Hepatocyte (in vitro differentiated cells): ENCODE measurements around the gene E2F3.

Source experiments
- EZH2 ChIP-seq: fragments of 200-600 bp; sonication (generic); IDR thresholded peaks from 2 replicates; pipeline ENCODE4 v1.6.1; 2016; ENCODE audit warnings: antibody characterized with exemption, mild to moderate bottlenecking, borderline replicate concordance
- EZH2phosphoT487 ChIP-seq: fragments of 200-600 bp; sonication (generic); IDR thresholded peaks from one replicate; pipeline ENCODE4 v1.6.1; 2018; ENCODE audit warnings: antibody characterized with exemption, mild to moderate bottlenecking, low read depth, moderate library complexity; ENCODE audit not compliant: unreplicated experiment, severe bottlenecking
- TF ChIP-seq, protein P1 (sequence below): fragments of 200-600 bp; sonication (generic); IDR thresholded peaks from 2 replicates; pipeline ENCODE4 v1.5.1; 2016; ENCODE audit warnings: antibody characterized with exemption, mild to moderate bottlenecking; ENCODE audit not compliant: poor library complexity

DNA sequence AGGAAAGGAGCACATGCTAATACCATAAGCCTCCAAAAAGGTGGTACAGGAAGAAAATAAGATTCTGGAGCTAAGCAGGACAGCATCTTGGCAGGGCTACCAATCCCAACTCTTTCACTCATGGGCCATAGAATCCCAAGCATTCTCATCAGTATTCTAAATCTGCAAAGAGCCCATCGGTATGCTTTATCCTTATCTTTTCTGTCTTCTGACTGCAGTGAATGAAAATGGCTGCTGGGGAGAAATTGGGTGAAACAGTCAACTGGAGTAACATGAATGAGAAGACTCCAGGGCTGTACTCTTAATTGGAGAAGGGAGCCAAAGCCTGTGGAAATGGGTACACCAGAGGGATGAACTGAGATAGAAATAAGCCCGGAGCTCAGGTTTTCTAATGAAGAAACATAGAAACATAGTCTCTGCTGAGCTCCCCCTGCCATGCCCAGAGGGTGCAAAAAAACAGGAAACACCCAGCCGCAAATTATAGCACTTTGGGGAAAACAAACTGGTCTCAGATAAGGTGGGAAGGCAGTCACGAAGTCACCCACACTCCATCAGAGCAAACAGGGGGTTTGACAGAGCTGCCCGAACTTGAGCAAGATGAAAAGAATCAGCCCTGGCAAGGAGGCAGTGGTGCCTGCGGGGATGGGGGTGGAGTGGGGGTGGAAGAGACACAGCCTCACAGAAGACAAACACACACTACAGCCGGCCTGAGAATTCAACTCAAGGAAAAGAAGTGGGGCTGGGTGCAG lies 35.4 kb upstream of the E2F3 start:
- TF ChIP-seq, protein P1, sequence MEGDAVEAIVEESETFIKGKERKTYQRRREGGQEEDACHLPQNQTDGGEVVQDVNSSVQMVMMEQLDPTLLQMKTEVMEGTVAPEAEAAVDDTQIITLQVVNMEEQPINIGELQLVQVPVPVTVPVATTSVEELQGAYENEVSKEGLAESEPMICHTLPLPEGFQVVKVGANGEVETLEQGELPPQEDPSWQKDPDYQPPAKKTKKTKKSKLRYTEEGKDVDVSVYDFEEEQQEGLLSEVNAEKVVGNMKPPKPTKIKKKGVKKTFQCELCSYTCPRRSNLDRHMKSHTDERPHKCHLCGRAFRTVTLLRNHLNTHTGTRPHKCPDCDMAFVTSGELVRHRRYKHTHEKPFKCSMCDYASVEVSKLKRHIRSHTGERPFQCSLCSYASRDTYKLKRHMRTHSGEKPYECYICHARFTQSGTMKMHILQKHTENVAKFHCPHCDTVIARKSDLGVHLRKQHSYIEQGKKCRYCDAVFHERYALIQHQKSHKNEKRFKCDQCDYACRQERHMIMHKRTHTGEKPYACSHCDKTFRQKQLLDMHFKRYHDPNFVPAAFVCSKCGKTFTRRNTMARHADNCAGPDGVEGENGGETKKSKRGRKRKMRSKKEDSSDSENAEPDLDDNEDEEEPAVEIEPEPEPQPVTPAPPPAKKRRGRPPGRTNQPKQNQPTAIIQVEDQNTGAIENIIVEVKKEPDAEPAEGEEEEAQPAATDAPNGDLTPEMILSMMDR, result no peak
- TF ChIP-seq EZH2 (no peak), EZH2phosphoT487 (no peak)
